Measurements from ENCODE around the gene CERS6.

DNA sequence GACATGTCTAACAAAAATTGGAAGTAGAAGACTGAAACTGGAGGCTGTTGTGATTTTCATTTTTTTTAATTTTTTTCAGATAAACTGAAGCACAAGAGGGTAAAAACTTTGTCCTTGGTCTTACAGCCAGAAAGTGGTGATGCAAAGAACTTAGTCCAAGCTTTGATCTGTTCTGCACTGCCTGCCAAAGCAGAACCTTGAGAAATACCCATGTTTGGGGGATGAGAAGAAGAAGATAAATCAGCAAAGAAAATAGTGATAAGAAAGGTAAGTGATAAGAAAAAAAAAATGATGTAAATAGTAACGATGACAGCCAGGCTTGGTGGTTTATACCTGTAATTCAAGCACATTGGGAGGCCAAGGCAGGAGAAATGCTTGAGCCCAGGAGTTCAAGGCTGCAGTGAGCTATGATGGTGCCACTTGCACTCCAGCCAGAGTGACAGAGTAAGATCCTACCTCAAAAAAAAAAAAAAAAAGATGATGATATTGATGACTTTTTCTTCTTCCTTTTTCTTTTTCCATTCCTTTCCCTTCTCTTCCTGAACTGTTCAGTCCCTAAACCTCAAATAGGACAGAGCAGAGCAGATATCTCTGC, 331.8 kb downstream of the CERS6 start:
- TF ChIP-seq, protein P1, sequence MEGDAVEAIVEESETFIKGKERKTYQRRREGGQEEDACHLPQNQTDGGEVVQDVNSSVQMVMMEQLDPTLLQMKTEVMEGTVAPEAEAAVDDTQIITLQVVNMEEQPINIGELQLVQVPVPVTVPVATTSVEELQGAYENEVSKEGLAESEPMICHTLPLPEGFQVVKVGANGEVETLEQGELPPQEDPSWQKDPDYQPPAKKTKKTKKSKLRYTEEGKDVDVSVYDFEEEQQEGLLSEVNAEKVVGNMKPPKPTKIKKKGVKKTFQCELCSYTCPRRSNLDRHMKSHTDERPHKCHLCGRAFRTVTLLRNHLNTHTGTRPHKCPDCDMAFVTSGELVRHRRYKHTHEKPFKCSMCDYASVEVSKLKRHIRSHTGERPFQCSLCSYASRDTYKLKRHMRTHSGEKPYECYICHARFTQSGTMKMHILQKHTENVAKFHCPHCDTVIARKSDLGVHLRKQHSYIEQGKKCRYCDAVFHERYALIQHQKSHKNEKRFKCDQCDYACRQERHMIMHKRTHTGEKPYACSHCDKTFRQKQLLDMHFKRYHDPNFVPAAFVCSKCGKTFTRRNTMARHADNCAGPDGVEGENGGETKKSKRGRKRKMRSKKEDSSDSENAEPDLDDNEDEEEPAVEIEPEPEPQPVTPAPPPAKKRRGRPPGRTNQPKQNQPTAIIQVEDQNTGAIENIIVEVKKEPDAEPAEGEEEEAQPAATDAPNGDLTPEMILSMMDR (IDR thresholded peaks at IDR 0.05; ENCODE audit: poor library complexity) = no peak
- no peak for TF ChIP-seq EZH2 (IDR thresholded peaks at IDR 0.05; ENCODE audit: borderline replicate concordance)
